NOMO-1 treated with dmso at 0.1 percent for 144 hours (cell line): Measurements from ENCODE around the gene SPDEF.

ENCODE experiments used
- DNase-seq: peaks from one replicate; lab custom pipeline; 2025; ENCODE audit not compliant: unreplicated experiment; lab: John Stamatoyannopoulos, UW

SPDEF gene

GRCh38 chr6:34515473-34516387 is 40.4 kb downstream of the SPDEF start:
- DNase-seq = no peak

GRCh38 chr6:34514593-34515472 is 41.3 kb downstream of the SPDEF start:
- no peak for DNase-seq

GRCh38 chr6:34514112-34514511 is 42.0 kb downstream of the SPDEF start:
- DNase-seq = no peak

GRCh38 chr6:34513646-34514045 is 42.5 kb downstream of the SPDEF start:
- DNase-seq = no peak

- DNase-seq = no peak
Observed at GRCh38 chr6:34512738-34513115, 43.4 kb downstream of the SPDEF start.

GRCh38 chr6:34511915-34512737 is 44.0 kb downstream of the SPDEF start:
- no peak for DNase-seq

- no peak for DNase-seq
Observed at GRCh38 chr6:34511214-34511914, 44.8 kb downstream of the SPDEF start.

GRCh38 chr6:34510299-34510698 is 45.8 kb downstream of the SPDEF start:
- DNase-seq = no peak

GRCh38 chr6:34509782-34510181 is 46.3 kb downstream of the SPDEF start:
- DNase-seq = no peak

GRCh38 chr6:34508425-34508824 is 47.7 kb downstream of the SPDEF start:
- DNase-seq = no peak

- DNase-seq = no peak
Observed at GRCh38 chr6:34506718-34507117, 49.4 kb downstream of the SPDEF start.

- DNase-seq = no peak
Observed at GRCh38 chr6:34497411-34497810, 58.7 kb downstream of the SPDEF start.

- no peak for DNase-seq
Observed at GRCh38 chr6:34496103-34496685, 59.9 kb downstream of the SPDEF start.

GRCh38 chr6:34494973-34495372 is 61.2 kb downstream of the SPDEF start:
- DNase-seq = no peak

- no peak for DNase-seq
Observed at GRCh38 chr6:34493344-34493743, 62.8 kb downstream of the SPDEF start.

- DNase-seq = peak; percentile 16
Observed at GRCh38 chr6:34491091-34491430, 65.1 kb downstream of the SPDEF start.

GRCh38 chr6:34490390-34491090 is 65.6 kb downstream of the SPDEF start:
- no peak for DNase-seq

GRCh38 chr6:34489207-34489805 is 66.8 kb downstream of the SPDEF start:
- DNase-seq = no peak
